ENCODE results near the gene OTUD3. TPM values are rescaled to one million over a fixed set of nuclear protein-coding genes. Genes with fewer than 3 reads are reported as not detected.
A peak's percentile ranks its signal among the peaks of the same experiment; 100 is the strongest.

The OTUD3 gene
- total and polyA plus RNA-seq, 4 donors, result 11.6 to 36.1 (median 11.8) TPM

- Histone ChIP-seq H3K36me3 (ENCODE audit: control insufficient read depth, insufficient read depth, low read length) (no peaks in the 10 kb centered on the region), H3K27me3 (ENCODE audit: control insufficient read depth, insufficient read depth, low read length) (no peaks in the 10 kb centered on the region), H3K4me1 (ENCODE audit: control insufficient read depth, insufficient read depth, low read length) (no peaks in the 10 kb centered on the region), H3K4me3 (ENCODE audit: low read depth, low read length) (no peak overlapping the region), H3K27ac (ENCODE audit: low read depth, low read length) (no peak overlapping the region), H3K9me3 (ENCODE audit: control insufficient read depth, insufficient read depth, low read length) (no peaks in the 10 kb centered on the region)
- DNase-seq (ENCODE audit: low read depth in 4 of 6, low spot score in 6 of 6), result no peak
- 33% methylated on average over 3 of the region's 7 CpGs for WGBS (ENCODE audit: insufficient coverage)
These were observed 58.5 kb downstream of the OTUD3 start for GRCh38 chr1:19940486-19941205.

- no peaks in the 10 kb centered on the region for H3K4me1 ChIP-seq (ENCODE audit: control insufficient read depth, insufficient read depth, low read length)
- no peak overlapping the region for H3K4me3 ChIP-seq (ENCODE audit: low read depth, low read length)
- H3K9me3 ChIP-seq (ENCODE audit: control insufficient read depth, insufficient read depth, low read length), result no peaks in the 10 kb centered on the region
- no CpG with 5 or more reads among the region's 3 CpGs for WGBS (ENCODE audit: insufficient coverage)
- H3K36me3 ChIP-seq (ENCODE audit: control insufficient read depth, insufficient read depth, low read length), result no peaks in the 10 kb centered on the region
- peak in 2 of 6 donors; percentile 41 to 44 for DNase-seq (ENCODE audit: low read depth in 4 of 6, low spot score in 6 of 6)
- no peak overlapping the region for H3K27ac ChIP-seq (ENCODE audit: low read depth, low read length)
- no peaks in the 10 kb centered on the region for H3K27me3 ChIP-seq (ENCODE audit: control insufficient read depth, insufficient read depth, low read length)
These were observed 59.0 kb downstream of the OTUD3 start for GRCh38 chr1:19941206-19941568.

DNA sequence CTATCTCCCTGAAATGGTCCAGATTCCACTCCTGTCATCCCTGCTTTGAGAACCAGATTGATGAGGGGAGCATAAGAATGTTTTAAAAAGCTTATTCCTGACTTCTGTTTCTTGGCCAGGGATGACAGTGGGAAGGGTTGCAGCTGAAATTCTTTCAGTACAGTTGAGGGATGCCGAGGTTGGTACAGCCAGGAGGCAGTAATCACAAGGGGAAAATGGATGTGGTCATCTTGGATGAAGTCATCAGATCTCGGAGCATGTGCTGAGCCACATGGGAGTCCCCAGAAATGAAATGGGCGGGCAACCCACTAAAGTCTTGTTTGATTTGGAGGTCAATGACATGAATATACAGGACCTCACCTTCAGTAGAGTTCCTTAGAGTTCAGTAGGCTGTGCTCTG, 59.9 kb downstream of the OTUD3 start:
- no peak for DNase-seq (ENCODE audit: low read depth in 4 of 6, low spot score in 6 of 6)
- WGBS (ENCODE audit: insufficient coverage), result 78% methylated on average over 3 of the region's 3 CpGs
- H3K4me1 ChIP-seq (ENCODE audit: control insufficient read depth, insufficient read depth, low read length), result no peaks in the 10 kb centered on the region
- no peaks in the 10 kb centered on the region for H3K9me3 ChIP-seq (ENCODE audit: control insufficient read depth, insufficient read depth, low read length)
- no peaks in the 10 kb centered on the region for H3K27me3 ChIP-seq (ENCODE audit: control insufficient read depth, insufficient read depth, low read length)
- H3K27ac ChIP-seq (ENCODE audit: low read depth, low read length), result no peak overlapping the region
- H3K36me3 ChIP-seq (ENCODE audit: control insufficient read depth, insufficient read depth, low read length), result no peaks in the 10 kb centered on the region
- H3K4me3 ChIP-seq (ENCODE audit: low read depth, low read length), result no peak overlapping the region

DNA sequence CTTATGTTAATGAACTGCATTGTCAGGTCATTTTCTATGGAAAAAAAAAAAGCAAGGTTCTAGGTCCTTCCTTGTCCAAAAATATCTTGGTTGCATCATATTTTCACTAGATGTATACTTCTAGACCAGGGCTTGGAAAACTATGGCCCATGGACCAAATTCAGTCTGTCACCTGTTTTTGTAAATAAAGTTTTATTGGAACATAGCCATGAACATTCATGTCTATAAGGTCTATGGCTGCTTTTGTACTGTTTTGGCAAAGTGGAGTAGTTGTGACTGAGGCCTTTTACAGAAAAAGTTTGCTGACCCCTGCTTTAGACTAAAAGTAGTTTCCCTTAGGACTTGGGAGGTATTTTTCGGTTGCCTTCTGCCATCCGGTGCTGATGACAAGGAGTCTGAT, 60.5 kb downstream of the OTUD3 start:
- Histone ChIP-seq H3K36me3 (ENCODE audit: control insufficient read depth, insufficient read depth, low read length) (no peaks in the 10 kb centered on the region), H3K4me3 (ENCODE audit: low read depth, low read length) (no peak overlapping the region), H3K27me3 (ENCODE audit: control insufficient read depth, insufficient read depth, low read length) (no peaks in the 10 kb centered on the region), H3K27ac (ENCODE audit: low read depth, low read length) (no peak overlapping the region), H3K9me3 (ENCODE audit: control insufficient read depth, insufficient read depth, low read length) (no peaks in the 10 kb centered on the region), H3K4me1 (ENCODE audit: control insufficient read depth, insufficient read depth, low read length) (no peaks in the 10 kb centered on the region)
- DNase-seq (ENCODE audit: low read depth in 4 of 6, low spot score in 6 of 6), result no peak
- 100% methylated on average over 2 of the region's 2 CpGs for WGBS (ENCODE audit: insufficient coverage)

DNA sequence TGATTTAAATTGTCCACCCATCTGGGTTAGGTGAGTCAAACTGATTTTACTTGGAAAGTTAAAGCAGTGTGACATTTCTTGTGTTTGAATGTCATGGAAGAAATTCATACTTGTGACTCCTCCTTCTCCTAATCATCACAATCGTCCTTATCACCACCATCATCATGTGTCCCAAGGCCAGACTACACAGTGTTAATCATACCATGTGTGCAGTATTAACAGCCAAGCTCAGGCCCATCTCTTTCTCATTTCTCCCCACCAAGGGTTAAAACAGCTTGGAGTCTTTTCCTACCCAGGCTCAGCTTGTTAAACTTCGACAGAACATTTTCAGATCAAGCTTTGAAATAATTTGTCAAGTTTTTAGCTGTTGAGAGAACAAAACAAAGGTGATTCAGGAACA, 63.7 kb downstream of the OTUD3 start:
- Histone ChIP-seq H3K27ac (ENCODE audit: low read depth, low read length) (no peak overlapping the region), H3K9me3 (ENCODE audit: control insufficient read depth, insufficient read depth, low read length) (no peaks in the 10 kb centered on the region), H3K4me3 (ENCODE audit: low read depth, low read length) (no peak overlapping the region), H3K4me1 (ENCODE audit: control insufficient read depth, insufficient read depth, low read length) (no peaks in the 10 kb centered on the region), H3K36me3 (ENCODE audit: control insufficient read depth, insufficient read depth, low read length) (no peaks in the 10 kb centered on the region), H3K27me3 (ENCODE audit: control insufficient read depth, insufficient read depth, low read length) (no peaks in the 10 kb centered on the region)
- 50% methylated on average over 1 of the region's 2 CpGs for WGBS (ENCODE audit: insufficient coverage)
- DNase-seq (ENCODE audit: low read depth in 4 of 6, low spot score in 6 of 6), result no peak

DNA sequence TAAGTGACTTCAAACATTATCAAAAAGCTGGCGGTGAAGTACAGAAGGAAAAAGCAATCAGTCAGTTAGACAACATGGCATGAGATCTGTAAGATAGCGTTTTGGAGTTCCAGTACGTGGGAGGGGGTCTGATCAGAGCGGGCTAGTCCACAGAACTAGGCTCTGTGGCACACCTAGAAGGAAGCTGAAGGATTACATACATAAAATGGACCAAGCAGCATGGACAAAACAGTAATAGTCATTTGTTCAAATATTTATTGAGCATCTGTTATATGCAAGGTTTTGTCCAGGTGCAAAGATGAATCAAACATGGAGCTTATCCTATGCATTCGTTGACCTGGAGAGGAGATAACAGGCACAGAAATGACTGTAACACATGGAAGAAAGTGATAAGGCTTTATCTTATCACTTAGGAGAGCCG, 64.1 kb downstream of the OTUD3 start:
- 86% methylated on average over 5 of the region's 6 CpGs for WGBS (ENCODE audit: insufficient coverage)
- Histone ChIP-seq H3K4me3 (ENCODE audit: low read depth, low read length) (no peak overlapping the region), H3K27ac (ENCODE audit: low read depth, low read length) (no peak overlapping the region), H3K9me3 (ENCODE audit: control insufficient read depth, insufficient read depth, low read length) (no peaks in the 10 kb centered on the region), H3K36me3 (ENCODE audit: control insufficient read depth, insufficient read depth, low read length) (no peaks in the 10 kb centered on the region), H3K4me1 (ENCODE audit: control insufficient read depth, insufficient read depth, low read length) (no peaks in the 10 kb centered on the region), H3K27me3 (ENCODE audit: control insufficient read depth, insufficient read depth, low read length) (no peaks in the 10 kb centered on the region)
- no peak for DNase-seq (ENCODE audit: low read depth in 4 of 6, low spot score in 6 of 6)

- DNase-seq (ENCODE audit: low read depth in 4 of 6, low spot score in 6 of 6), result no peak
- Histone ChIP-seq H3K27ac (ENCODE audit: low read depth, low read length) (no peak overlapping the region), H3K36me3 (ENCODE audit: control insufficient read depth, insufficient read depth, low read length) (no peaks in the 10 kb centered on the region), H3K4me3 (ENCODE audit: low read depth, low read length) (no peak overlapping the region), H3K9me3 (ENCODE audit: control insufficient read depth, insufficient read depth, low read length) (no peaks in the 10 kb centered on the region), H3K27me3 (ENCODE audit: control insufficient read depth, insufficient read depth, low read length) (no peaks in the 10 kb centered on the region), H3K4me1 (ENCODE audit: control insufficient read depth, insufficient read depth, low read length) (no peaks in the 10 kb centered on the region)
- WGBS (ENCODE audit: insufficient coverage), result no CpG with 5 or more reads among the region's 3 CpGs
These were observed 64.8 kb downstream of the OTUD3 start for GRCh38 chr1:19946971-19947370.

- no peak overlapping the region for H3K4me3 ChIP-seq (ENCODE audit: low read depth, low read length)
- no peak for DNase-seq (ENCODE audit: low read depth in 4 of 6, low spot score in 6 of 6)
- no peaks in the 10 kb centered on the region for H3K9me3 ChIP-seq (ENCODE audit: control insufficient read depth, insufficient read depth, low read length)
- WGBS (ENCODE audit: insufficient coverage), result no CpG with 5 or more reads among the region's 2 CpGs
- no peak overlapping the region for H3K27ac ChIP-seq (ENCODE audit: low read depth, low read length)
- H3K36me3 ChIP-seq (ENCODE audit: control insufficient read depth, insufficient read depth, low read length), result no peaks in the 10 kb centered on the region
- no peaks in the 10 kb centered on the region for H3K27me3 ChIP-seq (ENCODE audit: control insufficient read depth, insufficient read depth, low read length)
- no peaks in the 10 kb centered on the region for H3K4me1 ChIP-seq (ENCODE audit: control insufficient read depth, insufficient read depth, low read length)
These were observed 66.8 kb downstream of the OTUD3 start for GRCh38 chr1:19949016-19949415.

DNA sequence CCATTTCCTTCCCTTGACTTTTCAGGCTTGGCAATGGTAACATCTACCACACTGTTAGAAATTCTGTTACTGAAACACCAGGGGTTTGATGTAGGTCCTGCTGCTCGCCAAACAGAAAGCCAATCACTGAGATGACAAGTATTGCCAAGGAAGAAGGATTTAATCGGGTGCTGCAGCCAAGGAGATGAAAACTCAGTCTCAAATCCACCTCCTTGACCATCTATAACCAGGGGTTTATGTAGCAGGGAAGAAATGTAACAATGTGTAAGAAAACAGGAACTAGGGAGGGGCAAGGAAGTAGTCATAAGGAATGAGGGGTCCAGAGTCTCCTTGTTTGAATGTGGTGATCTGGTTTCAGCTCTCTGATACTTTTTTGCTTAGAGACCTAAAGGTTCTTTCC, 71.9 kb downstream of the OTUD3 start:
- H3K4me3 ChIP-seq (ENCODE audit: low read depth, low read length), result no peak overlapping the region
- H3K27me3 ChIP-seq (ENCODE audit: control insufficient read depth, insufficient read depth, low read length), result no peaks in the 10 kb centered on the region
- no peaks in the 10 kb centered on the region for H3K36me3 ChIP-seq (ENCODE audit: control insufficient read depth, insufficient read depth, low read length)
- no peaks in the 10 kb centered on the region for H3K9me3 ChIP-seq (ENCODE audit: control insufficient read depth, insufficient read depth, low read length)
- no CpG with 5 or more reads among the region's 2 CpGs for WGBS (ENCODE audit: insufficient coverage)
- DNase-seq (ENCODE audit: low read depth in 4 of 6, low spot score in 6 of 6), result no peak
- H3K4me1 ChIP-seq (ENCODE audit: control insufficient read depth, insufficient read depth, low read length), result no peaks in the 10 kb centered on the region
- H3K27ac ChIP-seq (ENCODE audit: low read depth, low read length), result no peak overlapping the region

- Histone ChIP-seq H3K4me3 (ENCODE audit: low read depth, low read length) (no peak overlapping the region), H3K4me1 (ENCODE audit: control insufficient read depth, insufficient read depth, low read length) (no peaks in the 10 kb centered on the region), H3K27me3 (ENCODE audit: control insufficient read depth, insufficient read depth, low read length) (no peaks in the 10 kb centered on the region), H3K36me3 (ENCODE audit: control insufficient read depth, insufficient read depth, low read length) (no peaks in the 10 kb centered on the region), H3K9me3 (ENCODE audit: control insufficient read depth, insufficient read depth, low read length) (no peaks in the 10 kb centered on the region), H3K27ac (ENCODE audit: low read depth, low read length) (no peak overlapping the region)
- no peak for DNase-seq (ENCODE audit: low read depth in 4 of 6, low spot score in 6 of 6)
- WGBS (ENCODE audit: insufficient coverage), result 51% methylated on average over 11 of the region's 11 CpGs
These were observed 73.5 kb downstream of the OTUD3 start for GRCh38 chr1:19955534-19956170.

Measured in spinal cord (tissue), 10 donors.